T-helper 1 cell treated with Interleukin-12 subunit alpha and Interleukin-12 subunit beta and Interleukin-4 antibody, amounts not matched to agents 30 ng/mL and 1 ng/mL, for 36 hours (primary cell): Measurements from ENCODE around the gene NLRC3. TPM values are rescaled to one million over a fixed set of nuclear protein-coding genes. Genes with fewer than 3 reads are reported as not detected.

Experiments used
- intact Hi-C: fragments of 100-400 bp; cut with micrococcal nuclease; formaldehyde crosslinking; loops from one replicate; pipeline ENCODE4 v1.15.1; 2024
- total RNA-seq: library from RNA; stranded (reverse); gene quantifications from 2 replicates; pipeline ENCODE4 v1.2.3, GENCODE V29; 2022

NLRC3 gene
- total RNA-seq, 1 donor from 2014 or later: 99.9 TPM

DNA sequence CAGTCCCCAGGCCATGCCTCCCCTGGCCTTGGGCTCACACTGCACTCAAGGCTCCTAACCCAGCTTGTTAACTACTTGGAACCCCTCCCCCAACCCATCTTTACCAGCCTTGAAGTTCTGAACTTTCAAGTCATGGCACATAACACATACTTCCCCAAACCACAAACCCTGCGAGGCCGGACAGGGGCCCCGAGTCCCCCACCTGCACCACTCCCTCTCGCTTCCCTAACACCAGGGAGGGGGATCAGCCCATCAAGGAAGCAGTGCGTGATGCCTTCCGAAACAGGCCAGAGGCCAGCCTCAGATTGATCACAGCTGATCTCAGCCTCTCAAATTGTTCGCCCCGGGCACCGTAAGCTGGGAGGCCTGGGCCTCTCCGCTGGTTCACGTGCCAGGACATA lies 3.0 kb upstream of the NLRC3 start:
- intact Hi-C loops: no loop called here

DNA sequence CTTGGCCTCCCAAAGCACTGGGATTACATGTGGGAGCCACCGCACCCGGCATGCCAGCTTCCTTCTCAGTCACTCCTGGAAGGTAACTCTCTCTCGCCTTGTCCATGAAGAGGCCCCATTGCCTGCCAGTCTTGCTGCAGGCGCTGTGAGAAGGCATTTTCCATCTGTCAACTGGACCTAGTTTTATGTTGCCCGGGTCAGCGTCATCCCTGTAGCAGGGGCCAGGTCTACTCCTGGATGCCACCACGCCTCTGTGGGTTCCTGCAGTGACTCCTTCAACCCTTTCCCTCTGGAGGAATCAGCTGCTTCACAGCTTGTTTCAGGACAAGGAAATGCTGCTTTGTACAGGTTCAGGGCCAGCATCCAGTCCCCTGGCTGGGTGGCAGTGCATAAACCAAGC lies 2.6 kb upstream of the NLRC3 start:
- intact Hi-C loops: loop anchor here (2.0 to 5.0 kb wide), 3 partner anchors 48 to 79 kb away; partner anchors contain the start of gene CLUAP1

DNA sequence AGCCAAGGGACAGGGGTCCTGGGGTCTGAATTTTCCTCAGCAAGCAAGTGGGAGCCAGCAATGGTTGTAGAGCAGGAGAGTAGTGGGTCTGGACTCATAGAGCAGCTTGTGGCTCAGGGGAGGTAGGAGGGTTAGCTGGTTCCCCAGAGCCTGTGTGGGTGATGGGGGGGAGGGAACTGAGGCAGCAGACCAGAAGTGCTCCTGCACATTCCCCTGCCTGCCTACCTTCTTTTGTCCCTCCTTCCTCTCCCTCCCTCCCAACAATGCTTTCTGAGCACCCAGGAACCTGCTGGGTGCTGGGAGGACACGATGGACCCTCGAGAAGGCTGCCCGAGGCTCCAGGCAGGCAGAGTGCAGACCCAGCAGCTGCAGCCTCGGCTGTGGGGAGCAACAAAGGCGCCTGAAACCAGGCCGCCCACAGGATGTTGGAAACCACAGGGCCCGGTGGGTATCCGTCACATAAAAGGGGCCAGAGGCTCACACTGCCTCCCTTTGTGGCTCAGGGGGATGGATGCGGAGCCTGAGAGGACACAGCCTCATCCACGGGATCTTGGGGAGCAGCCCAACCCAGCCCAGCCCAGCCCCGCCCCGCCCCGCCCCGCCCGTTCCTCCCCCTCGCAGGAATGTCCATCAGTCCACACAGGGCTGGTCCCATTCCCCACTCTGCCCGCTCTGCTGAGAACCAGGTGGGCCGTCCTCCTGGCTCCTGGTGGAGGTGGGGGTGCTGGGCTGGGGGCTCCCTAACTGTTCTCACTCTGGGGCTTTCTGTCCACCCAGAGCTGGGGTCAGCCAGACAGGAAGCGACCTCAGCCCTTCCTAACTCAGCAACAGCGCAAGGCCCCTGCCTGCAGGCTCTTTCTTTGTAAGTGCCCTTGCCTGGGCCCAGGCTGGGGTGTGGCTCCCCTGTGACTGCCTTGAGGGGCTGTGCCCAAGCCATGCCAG lies 1.7 kb upstream of the NLRC3 start:
- intact Hi-C loops: loop anchor here (2.0 to 5.0 kb wide), 3 partner anchors 48 to 78 kb away; partner anchors contain the start of gene CLUAP1

DNA sequence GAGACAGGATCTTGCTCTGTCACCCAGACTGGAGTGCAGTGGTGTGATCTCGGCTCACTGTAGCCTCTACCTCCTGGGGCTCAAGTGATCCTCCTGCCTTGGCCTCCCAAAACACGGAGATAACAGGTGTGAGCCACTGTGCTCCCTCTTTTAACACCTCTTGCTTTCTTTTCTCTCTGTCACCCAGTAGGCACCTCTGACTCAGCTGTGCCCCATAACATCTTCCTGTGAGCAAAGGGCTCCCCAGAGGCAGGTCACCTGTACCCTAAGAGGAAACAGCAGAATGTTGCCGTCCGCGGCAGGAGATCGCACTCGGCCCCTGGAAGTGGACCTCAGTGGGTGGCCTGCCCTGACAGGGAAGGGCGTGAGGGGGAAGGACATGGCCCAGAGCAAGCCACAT lies 918 bp upstream of the NLRC3 start:
- intact Hi-C loops: loop anchor here (2.0 to 5.0 kb wide), 3 partner anchors 49 to 77 kb away; partner anchors contain the start of gene CLUAP1

DNA sequence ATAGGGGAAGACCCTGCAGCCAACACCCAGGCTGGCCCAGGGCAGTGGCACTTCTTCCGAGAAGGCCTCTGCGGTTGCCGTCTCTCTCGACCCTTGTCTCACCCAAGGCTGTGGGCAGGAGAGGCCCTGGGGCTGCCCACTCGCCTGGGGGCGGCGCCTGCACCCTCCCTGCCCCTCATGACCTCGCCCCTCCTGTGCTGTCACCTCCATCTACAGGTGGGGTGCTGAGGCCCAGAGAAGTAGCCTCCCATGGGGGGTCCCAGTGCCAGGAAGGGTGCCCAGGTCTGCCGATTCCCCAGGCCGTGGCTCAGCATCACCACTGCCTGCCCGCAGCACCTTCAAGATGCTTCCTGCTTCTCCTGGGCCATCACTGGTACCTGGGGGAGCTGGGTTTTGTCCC lies 992 bp downstream of the NLRC3 start:
- intact Hi-C loops: loop anchor here (5.0 kb wide), 2 partner anchors 49 to 51 kb away; no protein-coding TSS in a partner anchor

DNA sequence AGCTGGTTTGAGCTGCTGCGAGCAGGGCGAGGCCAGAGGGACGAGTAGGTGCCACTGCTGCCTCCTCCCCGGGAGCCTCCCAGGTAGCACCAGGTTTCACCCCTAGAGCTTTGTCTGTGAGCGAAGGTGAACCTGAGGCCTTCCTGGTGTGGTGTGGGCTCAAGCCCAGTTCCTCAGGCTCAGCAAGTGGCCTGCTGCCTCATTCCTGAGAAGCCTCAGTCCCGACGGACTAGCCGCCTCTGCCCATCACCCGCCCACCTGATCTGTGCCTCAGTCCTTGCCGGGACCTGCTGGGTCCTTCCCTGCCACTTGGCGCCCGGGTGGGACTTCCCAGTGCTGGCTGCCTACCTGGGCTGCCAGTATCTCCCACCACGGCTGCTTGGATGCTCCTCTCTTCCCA lies 1.7 kb downstream of the NLRC3 start:
- intact Hi-C loops: loop anchor here (5.0 kb wide), 2 partner anchors 48 to 52 kb away; no protein-coding TSS in a partner anchor

DNA sequence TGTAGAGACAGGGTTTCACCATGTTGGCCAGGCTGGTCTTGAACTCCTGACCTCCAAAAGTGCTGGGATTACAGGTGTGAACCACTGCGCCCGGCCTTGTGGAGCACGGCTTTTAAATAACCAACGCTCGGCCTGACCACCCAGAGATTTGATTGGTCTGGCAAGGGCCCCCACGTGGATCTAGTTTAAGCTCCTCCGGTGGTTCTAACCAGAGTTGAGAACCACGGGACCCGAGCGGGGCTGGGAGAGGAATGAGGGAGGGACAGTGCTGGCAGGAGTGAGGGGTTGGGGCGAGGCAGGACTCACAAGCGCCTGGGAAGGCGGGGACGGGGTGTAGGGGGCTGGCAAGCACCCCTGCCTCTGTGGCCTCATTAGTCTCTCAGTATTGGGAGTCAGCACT lies 3.0 kb downstream of the NLRC3 start:
- intact Hi-C loops: no loop called here

DNA sequence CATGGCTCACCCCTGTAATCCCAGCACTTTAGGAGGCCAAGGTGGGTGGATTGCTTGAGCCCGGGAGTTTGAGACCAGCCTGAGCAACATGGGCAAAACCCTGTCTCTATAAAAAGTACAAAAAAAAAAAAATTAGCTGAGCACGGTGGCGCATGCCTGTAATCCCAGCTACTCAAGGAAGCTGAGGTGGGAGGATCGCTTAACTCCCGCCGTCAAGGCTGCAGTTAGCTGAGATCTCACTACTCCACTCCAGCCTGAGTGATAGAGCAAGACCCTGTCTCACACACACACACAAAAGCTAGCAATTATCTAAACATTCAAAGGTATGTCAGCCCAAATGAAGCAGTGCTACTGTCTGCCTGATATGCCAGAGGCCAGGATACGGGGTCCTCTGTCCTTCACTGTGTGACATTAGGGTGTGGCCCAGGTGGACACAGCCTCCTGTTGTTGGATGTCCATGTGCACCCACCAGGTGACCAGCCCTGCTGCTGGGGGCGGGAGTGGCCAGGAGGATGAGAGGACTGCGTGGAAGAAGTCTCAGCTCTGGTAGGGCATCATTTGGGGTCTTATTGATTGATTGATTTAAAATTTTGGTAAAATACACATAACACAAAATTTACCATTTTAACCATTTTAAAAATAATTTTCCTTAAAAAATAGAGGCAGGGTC lies 3.9 kb downstream of the NLRC3 start:
- intact Hi-C loops: no loop called here

DNA sequence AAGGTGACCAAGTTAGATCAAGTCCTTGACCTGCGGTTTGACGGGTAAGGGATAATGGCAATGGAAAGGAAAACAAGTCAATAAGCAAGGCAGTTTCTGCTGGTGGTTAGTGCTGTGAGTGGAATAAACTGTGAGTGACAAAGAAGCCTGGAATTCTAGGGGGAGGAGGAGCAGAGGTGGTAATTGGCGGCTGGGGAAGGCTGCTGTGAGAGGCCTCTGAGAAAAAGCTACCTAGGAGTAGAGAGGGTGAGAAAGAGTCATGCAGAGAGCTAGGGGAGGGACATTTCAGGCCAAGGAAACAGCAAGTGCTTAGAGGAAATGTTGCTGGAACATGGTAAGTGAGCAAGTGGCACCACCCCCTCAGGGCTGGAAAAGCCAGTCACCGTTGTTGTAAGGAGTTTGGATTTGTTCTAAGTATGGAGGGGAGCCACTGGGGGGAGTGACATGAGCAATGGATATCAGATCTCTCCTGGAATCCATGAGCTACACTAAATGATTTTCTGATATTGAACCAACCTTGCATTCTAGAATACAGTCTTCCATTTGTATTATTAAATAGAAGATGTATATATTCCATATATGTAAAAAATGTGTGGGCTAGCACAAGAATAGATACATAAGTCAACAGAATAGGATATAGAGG lies 6.7 kb downstream of the NLRC3 start:
- intact Hi-C loops: no loop called here

DNA sequence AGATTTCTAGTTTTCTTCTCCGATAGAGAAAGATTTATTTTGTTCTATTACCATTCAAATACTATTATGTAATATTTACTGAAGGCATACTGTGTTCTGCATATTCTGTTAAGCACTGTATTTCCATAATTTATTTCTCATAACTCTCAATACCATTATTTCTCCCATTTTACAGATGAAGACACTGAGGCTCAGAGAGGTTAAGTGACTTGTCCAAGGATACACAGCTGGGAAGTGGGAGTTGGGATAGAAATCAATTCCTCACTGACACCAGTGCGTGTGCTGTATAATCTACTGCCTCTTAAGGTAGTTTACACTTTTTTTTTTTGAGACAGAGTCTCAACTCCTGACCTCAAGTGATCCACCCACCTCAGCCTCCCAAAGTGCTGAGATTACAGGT lies 7.4 kb downstream of the NLRC3 start:
- intact Hi-C loops: no loop called here

DNA sequence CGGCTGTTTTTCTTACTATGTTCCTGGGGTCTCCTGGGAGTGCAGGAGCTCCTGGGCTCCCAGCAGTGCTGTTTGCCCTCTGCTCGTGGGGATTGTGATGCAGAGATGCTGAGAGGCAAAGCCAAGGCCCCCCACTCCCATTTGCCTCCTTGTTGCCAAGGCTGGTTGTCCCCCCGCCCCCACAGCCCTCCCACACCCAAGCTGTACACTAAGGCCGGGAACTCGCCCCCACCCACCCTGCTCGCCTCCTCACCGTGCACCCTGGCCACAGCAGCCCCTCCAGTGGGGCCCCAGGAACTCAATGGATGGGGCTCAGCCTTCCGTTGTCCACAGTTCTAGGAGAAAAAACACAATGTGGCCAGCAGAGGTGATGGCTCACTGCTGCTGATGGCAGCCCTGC lies 10.2 kb downstream of the NLRC3 start:
- intact Hi-C loops: no loop called here

DNA sequence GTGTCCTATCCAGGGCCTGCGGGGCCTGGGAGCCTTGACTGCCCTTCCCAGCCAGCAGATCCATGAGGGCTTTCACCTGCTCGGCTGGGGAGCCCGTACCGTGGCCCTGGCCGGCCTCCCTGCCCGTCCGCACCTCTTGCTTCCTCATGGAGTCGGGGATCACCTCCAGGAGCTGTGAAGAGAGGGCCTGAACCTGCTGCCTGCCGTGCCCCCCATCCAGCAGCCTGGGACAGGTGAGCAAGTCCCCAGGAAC lies 12.4 kb downstream of the NLRC3 start:
- intact Hi-C loops: no loop called here

DNA sequence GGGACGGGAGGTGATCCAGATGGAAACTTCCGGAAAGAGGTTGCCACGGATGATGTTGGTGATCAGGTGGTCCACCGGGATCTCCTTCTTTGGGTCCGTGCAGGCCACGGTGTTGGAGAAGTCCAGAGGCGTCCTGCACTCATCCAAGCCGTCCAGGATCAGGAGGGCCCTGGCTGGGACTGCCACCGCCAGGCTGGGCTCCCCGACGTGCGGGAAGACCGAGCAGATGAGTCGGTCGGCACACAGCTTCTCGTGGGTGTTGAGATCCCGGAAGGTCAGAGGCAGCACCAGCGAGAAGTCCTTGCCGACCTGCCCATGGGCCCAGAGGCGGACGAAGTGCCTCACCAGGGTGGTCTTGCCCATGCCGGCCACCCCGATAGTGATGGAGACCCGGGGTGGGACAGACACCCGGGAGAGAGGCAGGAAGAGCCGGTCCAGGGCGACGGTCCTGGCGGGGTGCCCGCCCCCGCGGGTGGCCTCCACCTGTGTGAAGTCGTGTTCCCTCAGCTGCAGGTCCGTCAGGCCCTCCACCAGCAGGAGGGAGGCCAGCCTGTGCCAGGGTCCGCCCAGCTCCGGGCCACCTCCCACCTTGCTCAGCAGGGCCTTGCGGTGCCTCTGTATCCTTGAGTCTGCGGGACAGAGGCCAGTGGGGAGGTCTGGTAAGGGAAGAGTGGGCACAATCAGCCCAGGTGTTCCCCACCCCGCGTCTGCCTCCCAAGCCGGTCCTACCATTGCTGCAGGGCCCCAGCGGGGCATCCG lies 12.9 kb downstream of the NLRC3 start:
- intact Hi-C loops: no loop called here

DNA sequence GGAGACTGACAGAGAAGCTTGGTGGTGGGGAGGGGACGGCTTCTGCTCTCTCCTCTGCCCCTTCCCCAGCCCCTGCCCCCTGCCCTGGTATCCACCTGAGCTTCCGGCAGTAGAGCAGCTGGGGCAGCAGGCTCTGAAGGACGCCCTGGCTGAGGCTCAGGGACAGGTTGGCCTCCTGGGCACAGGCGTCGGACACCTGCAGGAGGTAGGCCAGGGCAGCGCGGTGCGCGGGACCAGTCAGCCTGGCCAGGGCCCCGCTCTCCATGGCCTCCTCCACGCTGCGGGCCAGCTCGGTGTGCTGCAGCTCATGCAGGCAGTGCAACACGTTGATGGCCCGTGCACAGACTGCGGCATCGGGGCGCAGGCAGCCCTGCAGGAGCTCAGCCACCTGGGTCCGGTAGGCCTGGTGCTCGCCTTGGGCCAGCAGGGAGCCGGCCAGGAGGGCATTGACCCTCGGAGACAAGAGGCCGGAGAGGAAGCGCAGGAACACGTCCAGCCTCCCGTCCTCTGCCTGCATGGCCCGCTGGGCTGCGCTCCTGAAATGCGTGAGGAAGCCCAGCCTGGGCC lies 14.2 kb downstream of the NLRC3 start:
- intact Hi-C loops: no loop called here

DNA sequence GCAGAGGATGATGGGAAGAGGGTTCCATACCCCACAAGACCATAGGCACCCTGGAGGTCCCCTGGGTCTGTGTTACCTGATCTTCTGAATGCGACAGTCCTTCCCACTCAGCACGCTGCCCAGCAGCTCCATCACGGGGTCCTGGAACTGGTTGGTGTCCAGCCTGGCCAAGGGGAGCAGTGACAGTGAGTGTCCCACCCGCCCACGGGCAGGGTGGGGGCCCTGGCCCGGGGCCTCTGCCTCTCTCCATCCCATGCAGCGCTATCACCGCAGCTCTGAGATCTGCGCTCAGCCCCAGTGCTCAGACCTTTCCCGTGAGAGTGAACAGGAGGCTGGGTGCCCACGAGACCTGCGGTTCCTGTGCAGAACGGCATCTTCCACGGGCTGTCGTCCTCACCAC lies 15.6 kb downstream of the NLRC3 start:
- intact Hi-C loops: no loop called here

DNA sequence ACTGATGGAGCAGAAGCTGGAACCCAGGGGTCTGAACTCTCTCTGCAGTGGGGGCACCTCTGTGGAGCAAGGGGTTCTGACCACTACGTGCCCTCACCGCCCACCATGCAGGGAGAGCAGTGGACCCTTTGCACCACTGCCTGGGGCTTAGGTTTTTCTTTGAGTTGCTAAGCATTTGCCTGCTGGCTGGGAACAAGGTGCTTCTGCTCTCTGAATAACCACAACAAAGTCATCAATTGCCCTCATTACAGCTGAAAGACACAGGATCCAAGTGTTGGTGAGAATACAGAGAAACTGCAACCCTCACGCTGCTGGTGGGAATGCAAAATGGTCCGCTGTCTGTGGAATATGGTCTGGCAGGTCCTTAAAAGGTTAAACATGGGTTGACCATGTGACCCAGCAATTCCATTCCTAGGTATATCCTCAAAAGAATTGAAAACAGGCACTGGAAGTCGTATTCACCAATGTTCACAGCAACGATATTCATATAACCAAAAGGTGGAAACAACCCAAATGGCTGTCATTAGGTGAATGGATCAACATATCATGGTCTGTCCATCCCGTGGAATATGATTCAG lies 22.8 kb downstream of the NLRC3 start:
- intact Hi-C loops: no loop called here

DNA sequence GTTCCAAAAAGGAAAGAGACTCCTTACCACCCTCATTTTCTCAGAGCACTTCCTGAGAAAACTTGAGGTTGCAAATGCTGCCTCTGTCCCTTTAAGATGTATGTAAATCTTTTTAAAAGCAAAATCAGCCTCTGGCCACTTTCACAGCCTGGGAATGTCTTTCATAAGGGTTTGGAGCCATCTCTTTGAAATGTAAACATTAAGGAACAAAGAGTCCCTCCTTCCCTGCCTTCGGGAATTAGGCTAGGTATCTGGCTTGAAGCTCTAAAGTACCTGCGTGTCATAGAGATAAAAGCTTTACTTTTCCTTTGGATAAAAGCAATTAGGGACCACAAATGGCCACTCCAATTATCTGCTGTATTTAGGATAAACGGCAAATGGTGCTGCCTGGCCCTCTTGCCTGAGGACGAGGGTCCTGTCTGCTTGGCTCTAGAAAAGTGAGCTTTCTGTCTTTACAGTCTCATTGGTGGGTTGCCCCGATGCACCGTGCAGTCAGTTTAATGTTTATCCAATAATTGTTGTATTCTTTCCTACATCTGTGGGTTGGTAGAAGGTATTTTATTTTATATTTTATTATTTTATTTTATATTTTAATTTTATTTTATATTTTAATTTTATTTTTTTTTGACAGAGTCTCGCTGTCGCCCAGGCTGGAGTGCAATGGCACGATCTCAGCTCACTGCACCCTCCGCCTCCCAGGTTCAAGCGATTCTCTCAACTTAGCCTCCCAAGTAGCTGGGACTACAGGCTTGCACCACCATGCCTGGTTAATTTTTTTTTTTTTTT lies 23.9 kb downstream of the NLRC3 start:
- intact Hi-C loops: no loop called here

DNA sequence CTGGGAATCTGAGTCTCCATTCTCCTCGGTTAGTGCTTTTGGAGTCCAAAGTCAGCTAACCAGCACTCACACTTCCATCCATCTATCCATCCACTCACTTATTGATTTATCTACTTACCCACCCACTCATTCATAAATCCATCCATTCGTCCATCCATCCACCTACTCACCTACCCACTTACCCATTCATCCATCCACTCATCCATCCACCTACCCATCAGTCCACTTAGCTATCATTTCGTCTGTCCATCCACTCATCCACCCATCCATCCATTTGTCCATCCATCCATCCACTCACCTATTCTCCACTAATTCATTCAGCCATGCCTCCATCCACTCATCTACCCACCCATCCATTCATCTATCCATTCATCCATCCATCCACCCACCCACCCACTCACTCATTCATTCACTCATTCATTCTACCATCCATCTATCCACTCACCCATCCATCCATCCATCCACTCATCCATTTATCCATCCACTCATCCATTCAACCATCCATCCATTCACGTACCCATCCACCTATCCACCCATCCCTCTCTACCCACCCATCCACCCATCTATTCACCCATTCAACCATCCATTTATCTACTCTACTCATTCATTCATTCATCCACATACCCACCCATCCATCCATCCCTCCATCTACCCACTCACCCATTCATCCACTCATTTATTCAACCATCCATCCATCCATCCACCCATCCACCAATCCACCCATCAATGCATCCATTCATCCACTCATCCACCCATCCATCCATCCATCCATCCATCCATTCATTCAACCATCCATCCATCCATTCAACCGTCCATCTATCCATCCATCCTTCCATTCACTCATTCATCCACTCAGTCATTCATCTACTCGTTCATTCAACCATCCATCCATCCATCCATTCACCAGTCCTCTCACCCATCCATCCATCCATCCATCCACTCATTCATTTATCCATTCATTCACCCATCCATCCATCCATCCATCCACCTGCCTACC lies 26.1 kb downstream of the NLRC3 start:
- intact Hi-C loops: no loop called here

DNA sequence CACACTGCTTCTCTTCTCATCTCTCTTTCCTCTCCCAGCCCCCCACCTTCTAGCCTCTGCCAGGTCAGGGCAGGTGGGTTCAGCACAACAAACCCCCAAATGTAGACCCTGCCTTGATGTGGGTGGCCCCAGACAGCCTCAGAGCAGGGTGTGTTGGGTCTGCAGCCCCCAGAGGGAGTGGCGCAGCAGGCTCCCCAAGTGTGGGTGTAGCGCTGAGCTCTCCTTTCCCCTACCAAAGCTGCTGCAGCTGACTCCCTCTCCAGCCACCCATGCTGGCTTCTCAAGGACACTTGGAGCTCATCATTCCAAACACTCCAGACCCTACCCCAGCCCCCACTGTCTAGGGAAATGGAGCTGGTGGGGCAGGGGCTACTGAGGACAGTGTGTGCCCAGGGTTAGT lies 27.3 kb downstream of the NLRC3 start:
- intact Hi-C loops: no loop called here
